ENCODE data around the gene ZNF81. TPM values are rescaled to one million over a fixed set of nuclear protein-coding genes. Genes with fewer than 3 reads are reported as not detected.

Gene ZNF81
- total RNA-seq, 1 experiment from 2014 or later = 4.4 TPM

DNA sequence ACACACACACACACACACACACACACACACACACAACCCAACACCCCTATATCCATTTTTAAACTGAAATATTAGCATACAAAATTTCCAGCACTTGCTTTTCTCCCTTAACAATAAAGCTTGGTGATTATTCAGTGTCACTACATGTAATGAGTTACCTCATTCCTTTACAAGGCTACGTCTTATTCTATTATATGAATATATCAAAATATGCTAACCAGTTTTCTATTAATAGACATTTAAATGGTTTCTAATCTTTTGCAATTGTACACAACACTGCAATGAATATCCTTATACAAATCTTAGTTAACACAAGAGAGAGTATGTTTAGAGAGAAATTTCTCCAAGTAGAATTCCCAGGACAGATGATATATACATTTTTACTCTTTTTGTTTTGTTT is 14.2 kb downstream of the ZNF81 start:
- Histone ChIP-seq H3K4me2 (ENCODE audit: low read length) (no peak overlapping the region), H3K27me3 (ENCODE audit: low read length) (no peaks in the 10 kb centered on the region), H3K4me1 (ENCODE audit: insufficient read depth, low read length) (no peaks in the 10 kb centered on the region), H3K36me3 (ENCODE audit: low read depth, low read length) (no peaks in the 10 kb centered on the region), H3K9me3 (ENCODE audit: low read length) (no peaks in the 10 kb centered on the region), H3F3A (ENCODE audit: low read length, unreplicated experiment) (no peaks in the 10 kb centered on the region), H3K4me3 (ENCODE audit: low read length) (no peak overlapping the region), H2AFZ (ENCODE audit: low read length) (no peak overlapping the region), H4K20me1 (ENCODE audit: low read length) (no peaks in the 10 kb centered on the region), H3K27ac (ENCODE audit: low read length) (no peak overlapping the region), H3K79me2 (ENCODE audit: low read length) (no peaks in the 10 kb centered on the region), H3K9me2 (replicated peaks; ENCODE audit: low read length) (no peaks in the 10 kb centered on the region), H3K9ac (ENCODE audit: low read length) (no peak overlapping the region)
- no peak for ATAC-seq
- POLR2A ChIA-PET (ENCODE audit: unreplicated experiment) = no interaction called here
- TF ChIP-seq, protein P1, sequence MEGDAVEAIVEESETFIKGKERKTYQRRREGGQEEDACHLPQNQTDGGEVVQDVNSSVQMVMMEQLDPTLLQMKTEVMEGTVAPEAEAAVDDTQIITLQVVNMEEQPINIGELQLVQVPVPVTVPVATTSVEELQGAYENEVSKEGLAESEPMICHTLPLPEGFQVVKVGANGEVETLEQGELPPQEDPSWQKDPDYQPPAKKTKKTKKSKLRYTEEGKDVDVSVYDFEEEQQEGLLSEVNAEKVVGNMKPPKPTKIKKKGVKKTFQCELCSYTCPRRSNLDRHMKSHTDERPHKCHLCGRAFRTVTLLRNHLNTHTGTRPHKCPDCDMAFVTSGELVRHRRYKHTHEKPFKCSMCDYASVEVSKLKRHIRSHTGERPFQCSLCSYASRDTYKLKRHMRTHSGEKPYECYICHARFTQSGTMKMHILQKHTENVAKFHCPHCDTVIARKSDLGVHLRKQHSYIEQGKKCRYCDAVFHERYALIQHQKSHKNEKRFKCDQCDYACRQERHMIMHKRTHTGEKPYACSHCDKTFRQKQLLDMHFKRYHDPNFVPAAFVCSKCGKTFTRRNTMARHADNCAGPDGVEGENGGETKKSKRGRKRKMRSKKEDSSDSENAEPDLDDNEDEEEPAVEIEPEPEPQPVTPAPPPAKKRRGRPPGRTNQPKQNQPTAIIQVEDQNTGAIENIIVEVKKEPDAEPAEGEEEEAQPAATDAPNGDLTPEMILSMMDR (conservative IDR thresholded peaks at IDR 0.05; ENCODE audit: low read depth, low read length) = no peak
- no peak for TF ChIP-seq EZH2 (IDR thresholded peaks at IDR 0.05; ENCODE audit: low read length, unreplicated experiment)
- CTCF ChIA-PET = no interaction called here
- intact Hi-C loops (cut with micrococcal nuclease) = no loop called here
- BruUV-seq (replicated peaks) = no TSS peak
- no peak for DNase-seq

DNA sequence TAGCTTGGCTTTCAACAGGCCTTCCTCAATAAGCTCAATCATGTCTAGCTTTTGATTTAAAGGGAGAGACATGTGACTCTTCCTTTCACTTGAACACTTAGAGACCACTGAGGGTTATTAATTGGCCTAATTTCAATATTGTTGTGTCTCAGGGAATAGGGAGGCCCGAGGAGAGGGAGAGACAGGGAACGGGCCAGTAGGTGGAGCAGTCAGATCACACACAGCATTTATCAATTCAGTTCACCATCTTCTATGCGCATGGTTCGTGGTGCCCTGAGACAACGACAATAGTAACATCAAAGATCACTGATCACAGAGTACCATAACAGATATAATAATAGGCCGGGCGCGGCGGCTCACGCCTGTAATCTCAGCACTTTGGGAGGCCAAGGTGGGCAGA is 17.8 kb downstream of the ZNF81 start:
- Histone ChIP-seq H2AFZ (ENCODE audit: low read length) (no peak overlapping the region), H3K4me2 (ENCODE audit: low read length) (no peak overlapping the region), H3K9me2 (replicated peaks; ENCODE audit: low read length) (no peaks in the 10 kb centered on the region), H3K27me3 (ENCODE audit: low read length) (no peaks in the 10 kb centered on the region), H3K36me3 (ENCODE audit: low read depth, low read length) (no peaks in the 10 kb centered on the region), H3K4me1 (ENCODE audit: insufficient read depth, low read length) (no peaks in the 10 kb centered on the region), H3F3A (ENCODE audit: low read length, unreplicated experiment) (no peaks in the 10 kb centered on the region), H3K9me3 (ENCODE audit: low read length) (no peaks in the 10 kb centered on the region), H3K27ac (ENCODE audit: low read length) (no peak overlapping the region), H3K79me2 (ENCODE audit: low read length) (no peaks in the 10 kb centered on the region), H4K20me1 (ENCODE audit: low read length) (no peaks in the 10 kb centered on the region), H3K9ac (ENCODE audit: low read length) (no peak overlapping the region), H3K4me3 (ENCODE audit: low read length) (no peak overlapping the region)
- TF ChIP-seq EZH2 (IDR thresholded peaks at IDR 0.05; ENCODE audit: low read length, unreplicated experiment) (no peak), EZH2phosphoT487 (IDR thresholded peaks at IDR 0.05; ENCODE audit: borderline replicate concordance, low read length) (no peak)
- TF ChIP-seq, protein P1 (conservative IDR thresholded peaks at IDR 0.05; ENCODE audit: low read depth, low read length) = peak; percentile 53
- ATAC-seq (peak; percentile 63), DNase-seq (peak; percentile 30)
- ChIA-PET POLR2A (ENCODE audit: unreplicated experiment) (no interaction called here), CTCF (no interaction called here)
- BruUV-seq (replicated peaks) = no TSS peak
- intact Hi-C loops (cut with micrococcal nuclease) = loop anchor here (1.0 kb wide), 1 partner anchor 172 kb away; no protein-coding TSS in a partner anchor

DNA sequence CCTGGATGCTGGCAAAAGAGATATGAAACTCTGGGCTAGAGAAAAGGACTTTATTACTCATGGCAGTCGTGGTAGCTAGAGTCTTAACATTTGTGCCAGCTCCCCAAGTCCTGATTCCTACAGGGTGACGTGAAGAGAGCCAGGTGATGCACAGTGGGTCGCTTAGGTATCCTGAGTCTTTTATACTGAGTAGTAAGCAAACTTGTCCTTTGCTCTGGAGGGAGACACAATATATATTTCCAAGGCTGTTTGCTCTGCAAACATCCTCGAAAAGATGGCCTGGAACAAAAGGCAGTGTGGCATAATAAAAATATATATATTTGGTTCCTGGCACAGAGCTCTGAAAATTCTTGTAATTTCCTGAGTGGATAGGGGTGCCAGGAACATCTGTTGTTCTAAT is 23.0 kb downstream of the ZNF81 start:
- POLR2A ChIA-PET (ENCODE audit: unreplicated experiment) = no interaction called here
- Histone ChIP-seq H3K79me2 (ENCODE audit: low read length) (no peaks in the 10 kb centered on the region), H3K4me2 (ENCODE audit: low read length) (no peak overlapping the region), H2AFZ (ENCODE audit: low read length) (no peak overlapping the region), H3K27ac (ENCODE audit: low read length) (no peak overlapping the region), H3K4me3 (ENCODE audit: low read length) (no peak overlapping the region), H3K4me1 (ENCODE audit: insufficient read depth, low read length) (no peaks in the 10 kb centered on the region), H4K20me1 (ENCODE audit: low read length) (no peaks in the 10 kb centered on the region), H3K27me3 (ENCODE audit: low read length) (no peaks in the 10 kb centered on the region), H3K36me3 (ENCODE audit: low read depth, low read length) (peaks cover 3% of the 10 kb centered on the region), H3K9me2 (replicated peaks; ENCODE audit: low read length) (no peaks in the 10 kb centered on the region), H3K9me3 (ENCODE audit: low read length) (no peaks in the 10 kb centered on the region), H3K9ac (ENCODE audit: low read length) (no peak overlapping the region), H3F3A (ENCODE audit: low read length, unreplicated experiment) (no peaks in the 10 kb centered on the region)
- TF ChIP-seq, protein P1 (conservative IDR thresholded peaks at IDR 0.05; ENCODE audit: low read depth, low read length) = no peak
- TF ChIP-seq EZH2phosphoT487 (IDR thresholded peaks at IDR 0.05; ENCODE audit: borderline replicate concordance, low read length) = no peak
- no peak for TF ChIP-seq EZH2 (IDR thresholded peaks at IDR 0.05; ENCODE audit: low read length, unreplicated experiment)
- ATAC-seq = no peak
- intact Hi-C loops (cut with micrococcal nuclease) = no loop called here
- CTCF ChIA-PET = no interaction called here
- no TSS peak for BruUV-seq (replicated peaks)
- DNase-seq = no peak

Data from PC-3 (cell line).